H1 (cell line): ENCODE results near the gene COQ8A. TPM values are rescaled to one million over a fixed set of nuclear protein-coding genes. Genes with fewer than 3 reads are reported as not detected.

Experiments used
- CTCF ChIA-PET: fragments of 300-600 bp; sonication (Branson Sonifier 250); formaldehyde crosslinking; loops from one replicate; lab custom pipeline; 2021; ENCODE audit not compliant: partially characterized antibody; lab: Charles Lee
- POLR2A ChIA-PET: fragments of 300-600 bp; sonication (Branson Sonifier 250); formaldehyde crosslinking; loops from one replicate; lab custom pipeline; 2021; ENCODE audit warnings: inconsistent platforms; ENCODE audit not compliant: partially characterized antibody; lab: Charles Lee
- DNase-seq, 2 experiments: peaks; one replicate each; pipeline versions ENCODE4 v3.0.0 to v3.0.0-alpha.2; 2010 to 2022; ENCODE audit warnings: low spot score in 2 of 2, low read depth in 1 of 2, mixed read lengths in 1 of 2
- FAIRE-seq: peaks from 2 replicates; lab custom pipeline; 2011; peaks lifted over from hg19 to GRCh38; lab: Jason Lieb, UNC
- H2AFZ ChIP-seq: 2 replicates; pipeline ENCODE4 v1.8.1; 2012; ENCODE audit warnings: low read length, inconsistent platforms
- H2AK5ac ChIP-seq: 2 replicates; pipeline ENCODE4 v1.6.1; 2013; ENCODE audit warnings: low read depth, low read length
- H2BK120ac ChIP-seq: replicated peaks from 2 replicates; pipeline ENCODE3; 2013; ENCODE audit warnings: low read depth, low read length, inconsistent platforms
- H2BK12ac ChIP-seq: 2 replicates; pipeline ENCODE4 v1.6.1; 2013; ENCODE audit warnings: low read depth, low read length
- H2BK15ac ChIP-seq: 2 replicates; pipeline ENCODE4 v1.6.1; 2013; ENCODE audit warnings: low read length
- H2BK20ac ChIP-seq: 2 replicates; pipeline ENCODE4 v1.6.1; 2013; ENCODE audit warnings: low read length
- H2BK5ac ChIP-seq: 2 replicates; pipeline ENCODE4 v1.6.1; 2013; ENCODE audit warnings: low read depth, low read length
- H3K14ac ChIP-seq: 2 replicates; pipeline ENCODE4 v1.6.1; 2013; ENCODE audit warnings: inconsistent platforms; ENCODE audit not compliant: insufficient read length
- H3K18ac ChIP-seq: 2 replicates; pipeline ENCODE4 v1.6.1; 2013; ENCODE audit warnings: low read length; ENCODE audit errors: extremely low read depth
- H3K23ac ChIP-seq: 2 replicates; pipeline ENCODE4 v1.6.1; 2013; ENCODE audit warnings: inconsistent platforms; ENCODE audit not compliant: insufficient read length
- H3K23me2 ChIP-seq: 2 replicates; pipeline ENCODE4 v1.6.1; 2013; ENCODE audit warnings: low read depth, low read length
- H3K27ac ChIP-seq: 2 replicates; pipeline ENCODE4 v1.6.1; 2011; ENCODE audit warnings: low read depth, low read length, inconsistent platforms
- H3K27me3 ChIP-seq, 4 experiments: replicated peaks in 1 of 4; 1 replicate in 1 of 4; 2 replicates in 3 of 4; pipeline versions ENCODE4 v1.6.1 to v1.8.1; 2011 to 2013; ENCODE audit warnings: low read length in 3 of 4, mild to moderate bottlenecking in 3 of 4, inconsistent platforms in 2 of 4, mixed read lengths in 2 of 4, moderate library complexity in 1 of 4; ENCODE audit not compliant: control insufficient read depth in 3 of 4, insufficient read depth in 3 of 4; ENCODE audit errors: extremely low read depth in 1 of 4
- H3K36me3 ChIP-seq, 4 experiments: 2 replicates each; pipeline versions ENCODE4 v1.6.1 to v1.8.1; 2011 to 2013; ENCODE audit warnings: mild to moderate bottlenecking in 4 of 4, low read length in 3 of 4, moderate library complexity in 2 of 4, control low read depth in 1 of 4, inconsistent platforms in 1 of 4; ENCODE audit not compliant: insufficient read depth in 4 of 4, control insufficient read depth in 2 of 4
- H3K4ac ChIP-seq: replicated peaks from 2 replicates; pipeline ENCODE3; 2013; ENCODE audit warnings: low read length, low read depth, mixed read lengths, inconsistent platforms; ENCODE audit not compliant: insufficient read length
- H3K4me1 ChIP-seq, 4 experiments: replicated peaks in 1 of 4; 1 replicate in 1 of 4; 2 replicates in 3 of 4; pipeline versions ENCODE4 v1.6.1 to v1.8.1; 2011 to 2013; ENCODE audit warnings: low read length in 3 of 4, inconsistent platforms in 2 of 4, mixed read lengths in 1 of 4; ENCODE audit not compliant: insufficient read depth in 4 of 4, control insufficient read depth in 3 of 4
- H3K4me2 ChIP-seq, 2 experiments: 2 replicates each; pipeline versions ENCODE4 v1.6.1 to v1.8.1; 2011 to 2013; ENCODE audit warnings: low read depth in 2 of 2, low read length in 2 of 2, control low read depth in 1 of 2, inconsistent platforms in 1 of 2, mild to moderate bottlenecking in 1 of 2; ENCODE audit not compliant: insufficient read depth in 1 of 2
- H3K4me3 ChIP-seq, 4 experiments: fragments of 200-600, 300-600 bp in 1 of 4; sonication (generic), shearing (Covaris generic), sonication (Bioruptor Twin) in 1 of 4; 2 replicates each; pipeline versions ENCODE4 v1.5.1 to v1.8.1; 2011 to 2016; ENCODE audit warnings: low read length in 4 of 4, low read depth in 3 of 4, control low read depth in 2 of 4, inconsistent platforms in 2 of 4, mild to moderate bottlenecking in 2 of 4, mixed read lengths in 1 of 4, moderate library complexity in 1 of 4; ENCODE audit not compliant: insufficient read depth in 2 of 4; ENCODE audit errors: extremely low read depth in 1 of 4
- H3K56ac ChIP-seq: replicated peaks from 2 replicates; pipeline ENCODE3; 2013; ENCODE audit warnings: low read depth, mild to moderate bottlenecking, mixed read lengths, low read length, inconsistent platforms; ENCODE audit not compliant: insufficient read length
- H3K79me1 ChIP-seq: 2 replicates; pipeline ENCODE4 v1.6.1; 2013; ENCODE audit warnings: low read depth, low read length, control low read depth
- H3K79me2 ChIP-seq, 2 experiments: 2 replicates each; pipeline versions ENCODE4 v1.6.1 to v1.8.1; 2012 to 2013; ENCODE audit warnings: low read length in 2 of 2, mild to moderate bottlenecking in 2 of 2, inconsistent platforms in 1 of 2; ENCODE audit not compliant: insufficient read depth in 2 of 2, control insufficient read depth in 1 of 2
- H3K9ac ChIP-seq, 4 experiments: replicated peaks in 1 of 4; 1 replicate in 1 of 4; 2 replicates in 3 of 4; pipeline versions ENCODE4 v1.6.1 to v1.8.1; 2011 to 2013; ENCODE audit warnings: low read depth in 3 of 4, low read length in 3 of 4, control low read depth in 2 of 4, mild to moderate bottlenecking in 2 of 4, moderate library complexity in 2 of 4, inconsistent platforms in 1 of 4; ENCODE audit errors: extremely low read depth in 1 of 4
- H3K9me3 ChIP-seq, 2 experiments: 2 replicates each; pipeline versions ENCODE4 v1.6.1 to v1.8.1; 2012 to 2013; ENCODE audit warnings: mild to moderate bottlenecking in 2 of 2, moderate library complexity in 2 of 2, control low read depth in 1 of 2, inconsistent platforms in 1 of 2, low read depth in 1 of 2, low read length in 1 of 2, mixed read lengths in 1 of 2; ENCODE audit not compliant: insufficient read depth in 2 of 2
- H4K20me1 ChIP-seq, 2 experiments: replicated peaks in 1 of 2; 2 replicates each; pipeline versions ENCODE3 to v1.8.1; 2011 to 2013; ENCODE audit warnings: inconsistent platforms in 2 of 2, low read length in 2 of 2, mild to moderate bottlenecking in 1 of 2; ENCODE audit not compliant: insufficient read depth in 2 of 2, control insufficient read depth in 1 of 2
- H4K5ac ChIP-seq: 2 replicates; pipeline ENCODE4 v1.6.1; 2013; ENCODE audit warnings: low read length, low read depth, mixed read lengths, inconsistent platforms; ENCODE audit not compliant: insufficient read length
- H4K8ac ChIP-seq: 2 replicates; pipeline ENCODE4 v1.8.0; 2013; ENCODE audit warnings: mild to moderate bottlenecking, moderate library complexity, low read length, inconsistent platforms; ENCODE audit not compliant: insufficient read depth; ENCODE audit errors: extremely low read depth
- H4K91ac ChIP-seq: replicated peaks from 2 replicates; pipeline ENCODE3; 2013; ENCODE audit warnings: low read length, mixed read lengths, inconsistent platforms; ENCODE audit not compliant: insufficient read length
- CBX8 ChIP-seq: fragments of 300-800, 300-1000 bp; sonication (generic); IDR thresholded peaks from 2 replicates; pipeline ENCODE4 v1.7.1; 2016; ENCODE audit warnings: low read depth, low read length, borderline replicate concordance
- CREB1 ChIP-seq: IDR thresholded peaks from 2 replicates; pipeline ENCODE4 v1.6.1; 2012; ENCODE audit warnings: inconsistent platforms
- GABPA ChIP-seq: IDR thresholded peaks from 2 replicates; pipeline ENCODE4 v1.6.1; 2011; ENCODE audit warnings: mild to moderate bottlenecking, low read length, moderate library complexity, borderline replicate concordance; ENCODE audit not compliant: insufficient read depth
- HDAC6 ChIP-seq: IDR thresholded peaks from one replicate; pipeline ENCODE4 v1.7.1; 2012; ENCODE audit warnings: low read depth, mild to moderate bottlenecking, inconsistent platforms, low read length, moderate library complexity
- MAFK ChIP-seq: IDR thresholded peaks from 2 replicates; pipeline ENCODE4 v1.6.1; 2012; ENCODE audit warnings: low read depth, mild to moderate bottlenecking, improper control_type of control experiment, low read length
- NANOG ChIP-seq: IDR thresholded peaks from 2 replicates; pipeline ENCODE4 v1.6.1; 2011; ENCODE audit warnings: low read length, low read depth, mild to moderate bottlenecking, inconsistent platforms; ENCODE audit not compliant: insufficient read depth, poor library complexity, severe bottlenecking
- SIN3A ChIP-seq, 2 experiments: IDR thresholded peaks in 1 of 2; conservative IDR thresholded peaks in 1 of 2; 2 replicates each; pipeline ENCODE4 v1.6.1; 2011 to 2012; ENCODE audit warnings: low read length in 2 of 2, improper control_type of control experiment in 1 of 2, low read depth in 1 of 2, mild to moderate bottlenecking in 1 of 2
- SRF ChIP-seq: IDR thresholded peaks from 2 replicates; pipeline ENCODE4 v1.6.1; 2011; ENCODE audit warnings: mild to moderate bottlenecking, low read depth, low read length, moderate library complexity
- TAF1 ChIP-seq: IDR thresholded peaks from 2 replicates; pipeline ENCODE4 v1.6.1; 2011; ENCODE audit warnings: mild to moderate bottlenecking, low read depth, low read length
- TCF12 ChIP-seq: IDR thresholded peaks from 2 replicates; pipeline ENCODE4 v1.6.1; 2011; ENCODE audit warnings: low read depth, mild to moderate bottlenecking, low read length
- TEAD4 ChIP-seq: IDR thresholded peaks from 2 replicates; pipeline ENCODE4 v1.6.1; 2012; ENCODE audit warnings: low read depth, low read length, inconsistent platforms, mixed read lengths
- WGBS, 2 experiments: shearing (Covaris generic) in 1 of 2; methylation state at CpG; one replicate each; pipeline versions ENCODE4 v1.1.6 to v1.1.7; 2013 to 2015; ENCODE audit warnings: low lambda C conversion rate in 2 of 2, mixed read lengths in 2 of 2, inconsistent platforms in 1 of 2, low coverage in 1 of 2, missing lambda C conversion rate in 1 of 2; ENCODE audit not compliant: insufficient replicate concordance in 2 of 2, insufficient coverage in 1 of 2, insufficient read length in 1 of 2; ENCODE audit errors: extremely low coverage in 1 of 2, missing lambda C conversion rate in 1 of 2; 5-methylcytosine and 5-hydroxymethylcytosine counted together
- polyA plus RNA-seq, 7 experiments: library from polyadenylated mRNA; depleted of rRNA in 3 of 7; stranded (reverse) in 5 of 7; unstranded in 2 of 7; fragments of >200 nt in 5 of 7; fragments of 200-250 nt in 2 of 7; gene quantifications; 1 replicate in 5 of 7; 2 replicates in 1 of 7; 4 replicates in 1 of 7; pipeline versions ENCODE4 v1.2.1 to v1.2.3, GENCODE V29; 2011 to 2013; ENCODE audit warnings: missing spikeins in 2 of 7, mixed read lengths in 2 of 7
- total RNA-seq: library from RNA; stranded (reverse); fragmentation: NEBNext Ultra II Directional; extraction: Animal tissue kit (Norgen Biotek cat#: 25700); gene quantifications from 2 replicates; pipeline ENCODE4 v1.2.1, GENCODE V29; 2021

The COQ8A gene
- total and polyA plus RNA-seq, 2 of the 8 experiments (the other 6 are each of a cell fraction or from before 2014, with no cell fraction given): 28.5 to 38.9 TPM

DNA sequence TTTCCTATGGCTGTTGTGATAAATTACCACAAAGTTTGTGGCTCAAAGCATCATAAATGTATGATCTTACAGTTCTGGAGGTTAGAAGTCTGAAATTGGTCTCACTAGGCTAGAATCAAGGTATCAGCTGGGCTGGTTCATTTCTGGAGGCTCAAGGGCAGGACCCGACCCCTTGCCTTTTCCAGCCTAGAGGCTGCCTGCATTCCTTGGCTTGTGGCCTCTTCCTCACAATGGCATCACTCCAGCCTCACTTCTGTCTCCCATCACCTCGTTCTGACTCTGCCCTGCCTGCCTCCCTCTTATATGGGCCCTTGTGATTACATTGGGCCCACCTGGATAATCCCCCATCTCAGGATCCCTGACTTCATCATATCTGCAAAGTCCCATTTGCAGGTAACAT, 8.0 kb downstream of the COQ8A start:
- ChIA-PET POLR2A (no interaction called here), CTCF (interaction anchor here (1.4 kb wide), 1 partner anchor 30 kb away, joined by 3 read pairs; no protein-coding TSS in a partner anchor)
- H3K4me3 ChIP-seq: no peak overlapping the region
- DNase-seq (no peak), FAIRE-seq (no peak)
- H3K79me2 ChIP-seq: peaks cover 0 to 68% of the 10 kb centered on the region in 2 experiments; a peak in 2 of 4 replicates
- no peak overlapping the region for H2BK12ac ChIP-seq
- H3K23me2 ChIP-seq: no peaks in the 10 kb centered on the region; the same call in 1 of the 2 replicates
- H2BK5ac ChIP-seq: no peak overlapping the region
- H3K14ac ChIP-seq: no peak overlapping the region
- H3K23ac ChIP-seq: no peak overlapping the region
- H3K27me3 ChIP-seq: no peaks in the 10 kb centered on the region
- H4K20me1 ChIP-seq: peaks cover 3 to 4% of the 10 kb centered on the region in 2 experiments
- H3K18ac ChIP-seq: no peak overlapping the region
- no peak overlapping the region for H4K91ac ChIP-seq
- no peak overlapping the region for H2AFZ ChIP-seq
- peaks cover 0 to 6% (median 2%) of the 10 kb centered on the region in 4 experiments; a peak in 4 of 7 replicates for H3K4me1 ChIP-seq
- H3K27ac ChIP-seq: no peak overlapping the region
- no peak overlapping the region for H3K4ac ChIP-seq
- H3K79me1 ChIP-seq: peaks cover 8% of the 10 kb centered on the region
- H2AK5ac ChIP-seq: no peak overlapping the region
- H2BK120ac ChIP-seq: no peak overlapping the region
- no peaks in the 10 kb centered on the region for H3K36me3 ChIP-seq
- no peak overlapping the region for H4K8ac ChIP-seq
- no peak overlapping the region for H3K56ac ChIP-seq
- WGBS, 2 experiments: 82% methylated on average over 2 of the region's 2 CpGs; no CpG with 5 or more reads in 1 of the 2 experiments
- H3K9ac ChIP-seq: no peak overlapping the region
- no peaks in the 10 kb centered on the region; a peak in 1 of 4 replicates for H3K9me3 ChIP-seq
- H3K4me2 ChIP-seq: no peak overlapping the region
- TF ChIP-seq TCF12: no peak
- no peak for TF ChIP-seq HDAC6
- TF ChIP-seq MAFK: no peak
- TF ChIP-seq TEAD4: no peak
- no peak for TF ChIP-seq GABPA
- TF ChIP-seq TAF1: no peak
- no peak for TF ChIP-seq NANOG
- TF ChIP-seq SIN3A (conservative IDR thresholded peaks at IDR 0.05 in 1 of 2, IDR thresholded peaks at IDR 0.05 in 1 of 2; ENCODE audit: low read depth in 1 of 2, low read length in 2 of 2): no peak
- TF ChIP-seq CREB1: no peak
- no peak for TF ChIP-seq CBX8
- TF ChIP-seq SRF: no peak
- TF ChIP-seq, all 59 proteins: peak for 0
- Histone ChIP-seq H4K5ac (no peak overlapping the region), H2BK15ac (no peak overlapping the region), H2BK20ac (no peak overlapping the region)
